ENCODE measurements around the gene RPS25.
A peak's percentile ranks its signal among the peaks of the same experiment; 100 is the strongest.
"Not testable (repeated sequence)": the region's sequence is repeated elsewhere in the genome, so short reads cannot be mapped to it uniquely, and the experiment has no call there.

Gene RPS25

DNA sequence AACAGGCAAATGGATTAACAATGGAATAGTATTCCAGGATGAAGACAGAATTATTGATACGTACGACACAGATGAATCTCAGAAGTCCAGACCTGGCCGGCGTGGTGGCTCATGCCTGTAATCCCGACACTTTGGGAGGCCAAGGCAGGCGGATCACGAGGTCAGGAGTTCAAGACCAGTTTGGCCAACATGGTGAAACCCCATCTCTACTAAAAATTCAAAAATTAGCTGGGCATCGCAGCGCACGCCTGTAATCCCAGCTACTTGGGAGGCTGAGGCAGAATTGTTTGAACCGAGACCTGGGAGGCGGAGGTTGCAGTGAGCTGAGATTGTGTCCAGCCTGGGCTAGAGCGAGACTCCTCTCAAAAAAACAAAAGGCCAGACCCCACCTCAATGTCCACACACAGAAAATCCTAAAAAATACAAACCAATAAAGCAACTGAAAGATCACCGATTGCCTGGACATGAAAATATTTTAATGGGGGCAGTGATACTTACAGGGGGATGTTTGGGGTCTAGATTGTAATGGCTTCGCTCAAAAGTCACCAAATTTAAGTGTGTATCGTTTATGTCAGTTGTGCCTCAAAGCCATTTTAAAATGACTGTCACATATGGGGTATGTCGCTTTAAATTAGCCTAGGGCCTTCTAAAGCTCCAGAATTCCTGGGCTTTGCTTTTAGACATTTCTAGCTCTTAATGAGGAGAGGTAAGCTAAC is 3.8 kb downstream of the RPS25 start:
- no peak for DNase-seq

DNA sequence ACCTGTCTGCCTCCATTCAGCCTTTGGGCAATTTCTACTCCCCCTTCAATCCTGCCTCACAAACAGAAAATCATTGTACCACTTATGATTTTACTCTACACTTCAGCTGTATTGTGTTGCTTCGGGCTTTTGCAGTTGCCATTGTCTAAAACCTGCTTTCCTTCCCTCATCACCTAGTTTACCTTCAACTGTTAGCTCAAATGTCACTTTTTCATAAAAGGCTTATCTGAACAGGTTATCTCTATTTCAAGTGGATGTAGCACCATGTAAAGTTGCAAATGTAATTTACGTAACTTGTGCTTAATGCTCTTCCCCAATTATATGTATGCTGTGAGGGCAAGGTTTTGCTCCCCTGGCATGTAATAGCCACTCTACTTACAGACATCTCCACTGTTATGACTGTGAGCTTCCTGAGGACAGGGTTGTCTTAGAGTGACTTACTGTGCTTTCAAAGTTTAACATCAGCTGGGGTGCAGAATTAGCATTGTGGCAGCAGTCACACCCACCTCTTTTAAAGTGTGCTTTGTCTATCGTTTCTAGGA is 5.4 kb downstream of the RPS25 start:
- no peak for DNase-seq

DNA sequence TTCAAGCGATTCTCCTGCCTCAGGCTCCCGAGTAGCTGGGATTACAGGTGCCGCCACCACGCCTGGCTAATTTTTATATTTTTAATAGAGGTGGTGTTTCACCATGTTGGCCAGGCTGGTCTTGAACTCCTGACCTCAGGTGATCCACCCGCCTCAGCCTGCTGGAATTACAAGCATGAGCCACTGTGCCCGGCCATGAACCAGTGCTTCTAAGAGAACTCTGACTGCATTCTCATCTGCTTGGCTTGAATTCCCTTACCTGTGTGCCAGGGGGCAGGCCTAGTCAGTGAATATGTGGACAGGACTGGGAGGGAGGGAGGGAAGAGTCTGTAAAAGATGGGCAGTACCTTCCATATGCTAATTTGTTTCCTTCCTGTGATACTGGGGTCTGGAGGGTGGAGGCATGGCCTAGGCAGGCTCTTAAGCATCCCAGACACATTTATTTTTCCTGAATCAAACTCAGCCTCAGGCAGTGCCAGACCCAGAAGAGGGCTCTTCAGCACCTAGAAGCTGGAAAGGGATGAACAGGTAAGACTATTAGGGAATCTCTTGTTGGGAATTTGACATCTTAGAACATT is 6.6 kb downstream of the RPS25 start:
- no peak for DNase-seq

- no peak for DNase-seq
These were observed 11.5 kb downstream of the RPS25 start for GRCh38 chr11:119006656-119007055.

DNA sequence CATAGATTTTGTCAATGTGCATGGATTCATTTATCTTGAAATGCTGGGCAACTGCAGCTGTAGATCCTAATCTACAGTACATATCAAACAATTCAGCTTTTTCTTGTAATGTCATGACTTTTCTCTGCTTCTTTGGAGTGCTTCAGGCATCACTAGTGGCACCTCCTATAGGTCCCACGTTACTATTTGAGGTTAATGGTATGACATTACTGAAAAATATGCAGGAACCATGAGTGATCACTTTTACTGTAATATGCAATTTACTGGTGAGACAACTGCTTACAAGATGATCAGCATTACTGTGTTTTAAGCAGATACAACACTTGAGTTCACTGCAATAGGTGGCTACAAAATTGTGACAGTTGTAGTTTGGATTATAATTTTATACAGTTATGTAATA is 17.2 kb downstream of the RPS25 start:
- DNase-seq: no peak

GRCh38 chr11:118998822-118999221 is 19.3 kb downstream of the RPS25 start:
- no peak for DNase-seq

DNA sequence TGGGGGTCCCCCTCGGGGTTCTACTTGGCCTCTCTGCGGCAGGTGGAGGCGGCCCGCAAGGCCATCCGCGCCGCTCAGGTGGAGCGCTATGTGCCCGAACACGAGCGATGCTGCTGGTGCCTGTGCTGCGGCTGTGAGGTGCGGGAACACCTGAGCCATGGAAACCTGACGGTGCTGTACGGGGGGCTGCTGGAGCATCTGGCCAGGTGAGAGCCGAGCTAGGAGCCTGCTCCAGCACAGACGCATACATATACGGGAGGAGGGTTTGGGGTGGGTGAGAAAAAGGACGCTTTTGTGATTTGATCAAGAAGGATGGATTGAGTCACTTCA is 19.8 kb downstream of the RPS25 start:
- DNase-seq: no peak

DNA sequence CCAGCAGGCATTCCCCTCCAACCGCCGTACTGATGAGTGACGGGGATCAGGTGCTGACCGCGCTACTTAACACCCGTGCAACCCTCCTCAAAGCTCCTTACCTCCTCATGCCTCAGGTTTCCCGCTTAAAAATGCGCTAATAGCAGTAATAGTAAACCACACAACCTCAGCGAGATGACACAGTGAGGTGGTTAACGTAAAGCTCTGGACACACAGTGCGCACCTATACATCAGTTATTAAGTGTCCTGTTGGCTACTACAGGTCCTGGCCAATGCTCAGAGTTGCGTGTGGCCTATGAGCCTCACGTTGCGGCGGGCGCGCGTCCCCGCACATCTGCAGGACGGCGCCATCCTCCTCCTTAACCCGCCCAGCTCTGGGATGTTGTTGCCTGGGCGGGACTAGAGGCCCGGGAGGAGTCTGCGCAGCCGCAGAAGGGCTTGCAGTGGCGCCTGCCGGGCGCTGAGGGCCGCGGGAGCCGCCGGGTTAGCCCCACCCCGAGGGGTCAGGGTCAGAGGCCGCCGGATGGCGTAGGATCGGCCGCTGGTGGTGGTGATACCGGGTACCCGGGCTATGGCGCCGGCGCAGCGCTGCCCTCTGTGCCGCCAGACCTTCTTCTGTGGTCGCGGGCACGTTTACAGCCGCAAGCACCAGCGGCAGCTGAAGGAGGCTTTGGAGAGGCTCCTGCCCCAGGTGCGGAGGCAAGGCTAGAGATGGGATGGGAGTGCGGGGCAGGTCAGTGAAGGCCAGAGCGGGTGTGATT is 20.3 kb downstream of the RPS25 start, which contains the start of gene CENATAC:
Gene CENATAC, plus strand, starts transcription at position 512 of the 761 bp plus-strand sequence. Its CDS starts 60 bp downstream, at position 572.
- DNase-seq: peak; percentile 64

DNA sequence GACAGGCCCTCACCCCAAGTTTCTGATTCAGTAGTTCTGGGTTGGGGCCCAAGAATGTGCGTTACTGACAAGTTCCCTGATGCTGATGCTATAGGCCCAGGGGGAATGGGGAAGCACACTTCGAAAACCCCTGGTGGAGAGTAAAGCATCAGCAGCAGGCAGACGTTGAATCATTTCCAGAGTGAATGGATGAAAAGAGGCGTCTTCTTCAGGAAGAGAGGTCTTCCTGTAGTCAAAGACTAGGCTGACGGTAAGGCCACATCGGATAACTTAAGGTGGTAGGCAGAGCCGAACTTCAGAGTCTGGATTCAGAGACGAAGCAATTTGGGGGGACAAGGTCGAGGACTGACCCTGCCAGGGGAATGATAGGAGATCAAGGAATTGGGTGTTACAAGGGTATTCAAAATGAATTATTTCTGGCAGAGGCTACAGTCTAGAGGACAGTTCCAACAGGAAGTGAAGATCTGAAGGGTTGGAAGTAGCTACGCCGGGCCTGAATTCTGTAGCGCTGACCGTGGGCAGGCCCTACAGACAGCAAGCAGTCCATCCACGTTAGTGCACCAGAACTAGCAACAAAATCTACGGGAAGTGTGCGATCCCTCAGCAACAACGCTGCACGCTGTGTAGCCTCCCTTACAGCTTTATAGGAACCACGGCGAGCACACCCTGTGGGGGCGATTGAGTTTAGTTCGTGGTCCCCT is 21.1 kb downstream of the RPS25 start:
- DNase-seq: no peak

DNA sequence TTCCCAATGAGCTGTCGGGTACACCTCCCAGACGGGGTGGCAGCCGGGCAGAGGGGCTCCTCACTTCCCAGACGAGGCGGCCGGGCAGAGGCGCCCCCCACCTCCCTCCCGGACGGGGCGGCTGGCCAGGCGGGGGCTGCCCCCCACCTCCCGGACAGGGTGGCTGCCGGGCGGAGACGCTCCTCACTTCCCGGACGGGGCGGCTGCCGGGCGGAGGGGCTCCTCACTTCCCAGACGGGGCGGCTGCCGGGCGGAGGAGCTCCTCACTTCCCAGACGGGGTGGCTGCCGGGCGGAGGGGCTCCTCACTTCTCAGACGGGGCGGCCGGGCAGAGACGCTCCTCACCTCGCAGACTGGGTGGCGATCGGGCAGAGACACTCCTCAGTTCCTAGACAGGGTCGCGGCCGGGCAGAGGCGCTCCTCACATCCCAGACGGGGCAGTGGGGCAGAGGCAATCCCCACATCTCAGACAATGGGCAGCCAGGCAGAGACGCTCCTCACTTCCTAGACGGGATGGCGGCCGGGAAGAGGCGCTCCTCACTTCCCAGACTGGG is 26.6 kb downstream of the RPS25 start:
- not testable (repeated sequence) for DNase-seq

GRCh38 chr11:118988280-118988679 is 29.9 kb downstream of the RPS25 start:
- no peak for DNase-seq

GRCh38 chr11:118984825-118985224 is 33.3 kb downstream of the RPS25 start:
- peak; percentile 70 for DNase-seq

GRCh38 chr11:118984337-118984736 is 33.8 kb downstream of the RPS25 start:
- DNase-seq: not testable (repeated sequence)

- no peak for DNase-seq
These were observed 37.8 kb downstream of the RPS25 start for GRCh38 chr11:118980191-118980881.

DNA sequence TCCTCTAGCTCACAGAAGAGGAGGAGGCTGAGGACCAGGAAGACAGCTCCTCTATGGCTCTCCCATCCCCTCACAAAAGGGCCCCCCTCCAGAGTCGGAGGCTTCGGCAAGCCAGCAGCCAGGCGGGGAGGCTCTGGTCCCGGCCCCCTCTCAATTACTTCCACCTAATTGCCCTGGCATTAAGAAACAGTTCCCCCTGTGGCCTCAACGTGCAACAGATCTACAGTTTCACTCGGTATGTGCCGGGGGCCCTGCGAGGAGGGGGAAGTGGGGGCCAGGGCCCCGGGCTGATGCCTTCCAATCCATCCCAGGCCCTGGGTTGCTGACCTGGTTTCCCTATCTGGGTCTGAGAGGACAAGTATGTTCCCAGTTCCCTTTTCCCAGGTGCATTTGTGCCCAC is 38.7 kb downstream of the RPS25 start:
- no peak for DNase-seq

DNA sequence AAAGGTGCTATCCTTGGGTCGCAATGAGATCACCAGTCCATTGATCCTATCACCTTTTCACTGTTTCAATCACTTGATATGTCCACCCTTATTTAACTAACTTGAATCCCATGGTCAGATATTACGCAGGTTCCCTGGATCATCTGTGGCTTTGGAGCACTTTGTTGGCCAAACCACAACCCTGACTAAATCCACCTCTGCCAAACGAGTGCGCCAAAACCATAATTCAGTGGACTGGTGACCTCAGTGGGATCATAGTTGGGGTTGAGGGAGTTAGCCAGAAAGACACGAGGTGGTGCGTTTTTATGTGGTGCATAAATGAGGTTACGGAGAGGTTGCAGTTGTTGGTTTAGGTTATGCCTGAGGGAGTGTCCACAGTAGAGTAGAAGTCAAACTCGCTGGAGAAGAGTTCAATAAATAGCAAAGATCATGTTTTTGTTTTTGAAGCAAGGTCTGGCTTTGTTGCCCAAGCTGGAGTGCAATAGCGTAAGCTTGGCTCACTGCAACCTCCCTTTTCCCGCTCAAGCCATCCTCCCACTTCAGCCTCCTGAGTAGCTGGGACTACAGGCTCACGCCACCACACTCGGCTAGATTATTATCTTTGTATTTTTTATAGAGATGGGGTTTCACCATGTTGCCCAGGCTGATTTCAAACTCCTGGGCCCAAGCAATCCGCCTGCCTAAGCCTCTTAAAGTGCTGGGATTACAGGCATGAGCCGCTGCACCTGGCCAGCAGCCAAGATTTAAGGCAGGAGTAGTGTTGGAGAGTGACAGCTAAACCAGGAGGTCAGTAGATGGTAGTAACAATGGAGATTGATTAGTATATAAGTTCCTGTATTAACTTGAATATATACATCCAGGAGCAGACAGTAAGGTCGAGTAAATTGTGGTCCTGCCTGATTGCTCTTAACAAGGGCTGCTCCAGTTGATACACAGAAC is 42.1 kb downstream of the RPS25 start:
- peak; percentile 52 for DNase-seq

- no peak for DNase-seq
These were observed 44.2 kb downstream of the RPS25 start for GRCh38 chr11:118973985-118974384.

GRCh38 chr11:118971646-118972045 is 46.5 kb downstream of the RPS25 start, which contains the start of gene FOXR1:
TSS of gene FOXR1 (plus strand) at chr11:118971761. CDS start at chr11:118971932, 171 bp downstream.
- DNase-seq: no peak

DNA sequence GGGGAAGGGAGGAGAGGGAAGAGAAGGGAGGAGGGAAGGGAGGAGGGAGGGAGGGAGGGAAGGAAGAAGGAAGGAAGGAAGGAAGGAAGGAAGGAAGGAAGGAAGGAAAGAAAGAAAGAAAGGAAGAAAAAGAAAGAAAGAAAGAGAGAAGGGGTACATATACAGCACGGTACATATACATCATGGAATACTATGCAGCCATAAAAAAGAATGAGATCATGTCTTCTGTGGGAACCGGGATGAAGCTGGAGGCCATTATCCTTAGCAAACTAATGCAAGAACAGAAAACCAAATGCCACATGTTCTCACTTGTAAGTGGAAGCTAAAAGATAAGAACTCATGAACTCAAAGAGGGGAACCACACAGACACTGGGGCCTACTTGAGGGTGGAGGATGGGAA is 48.6 kb downstream of the RPS25 start:
- not testable (repeated sequence) for DNase-seq
